K562 (cell line): ENCODE results near the gene BOLA3. TPM values are rescaled to one million over a fixed set of nuclear protein-coding genes. Genes with fewer than 3 reads are reported as not detected.

Experiments
- CCNT2 ChIP-seq: IDR thresholded peaks from 2 replicates; pipeline ENCODE4 v1.6.1; 2011; ENCODE audit warnings: borderline replicate concordance, low read depth, mild to moderate bottlenecking, moderate library complexity, mixed read lengths, low read length; ENCODE audit not compliant: insufficient read length; ENCODE audit errors: extremely low read depth
- CREB5 ChIP-seq: fragments of 250-450 bp; sonication (Bioruptor Pico); IDR thresholded peaks from 2 replicates; pipeline ENCODE4 v1.5.0; 2020; ENCODE audit warnings: mild to moderate bottlenecking
- CTCF ChIP-seq, 3 experiments: IDR thresholded peaks in 2 of 3; conservative IDR thresholded peaks in 1 of 3; 2 replicates each; pipeline ENCODE4 v1.5.1; 2011 to 2012; ENCODE audit warnings: low read length in 3 of 3, mild to moderate bottlenecking in 3 of 3, control low read depth in 2 of 3, improper control_type of control experiment in 1 of 3, inconsistent platforms in 1 of 3, low read depth in 1 of 3, mixed read lengths in 1 of 3, moderate library complexity in 1 of 3; ENCODE audit not compliant: insufficient read depth in 2 of 3
- GTF3C2 ChIP-seq: IDR thresholded peaks from 3 replicates; pipeline ENCODE4 v1.6.1; 2011; ENCODE audit warnings: borderline replicate concordance, mild to moderate bottlenecking, moderate library complexity; ENCODE audit not compliant: insufficient read length; ENCODE audit errors: extremely low read depth
- POLR2G ChIP-seq: fragments of 200-400 bp; formaldehyde crosslinking; IDR thresholded peaks from 2 replicates; pipeline ENCODE4 v1.6.1; 2017; ENCODE audit warnings: low read depth, mild to moderate bottlenecking, antibody characterized with exemption, low read length, moderate library complexity
- RBM34 ChIP-seq: fragments of 200-400 bp; formaldehyde crosslinking; IDR thresholded peaks from 2 replicates; pipeline ENCODE4 v1.6.1; 2018; ENCODE audit warnings: low read length, borderline replicate concordance; ENCODE audit not compliant: insufficient read depth
- SMARCA4 ChIP-seq: fragments of 450-650 bp; IDR thresholded peaks from 2 replicates; pipeline ENCODE4 v1.6.1; 2016
- SNAPC5 ChIP-seq: fragments of 250-450 bp; sonication (Bioruptor Pico); IDR thresholded peaks from 2 replicates; pipeline ENCODE4 v1.8.0; 2021; ENCODE audit warnings: moderate library complexity, mild to moderate bottlenecking, inconsistent platforms
- TAF1 ChIP-seq: IDR thresholded peaks from 2 replicates; pipeline ENCODE4 v1.6.1; 2011; ENCODE audit warnings: mild to moderate bottlenecking, low read length, moderate library complexity; ENCODE audit not compliant: insufficient read depth, control insufficient read depth, severe bottlenecking; ENCODE audit errors: extremely low read depth
- ZEB2 ChIP-seq: fragments of 450-650 bp; IDR thresholded peaks from 2 replicates; pipeline ENCODE4 v1.6.1; 2016
- ZNF140 ChIP-seq: fragments of 250-450 bp; sonication (Bioruptor Pico); IDR thresholded peaks from 2 replicates; pipeline ENCODE4 v1.8.0; 2021; ENCODE audit warnings: moderate library complexity, mild to moderate bottlenecking, inconsistent platforms
- ZNF175 ChIP-seq: fragments of 200-800 bp; sonication (Bioruptor generic); IDR thresholded peaks from 2 replicates; pipeline ENCODE4 v1.6.1; 2016; ENCODE audit warnings: low read depth, mild to moderate bottlenecking, missing genetic modification characterization, missing compliant biosample characterization
- ZNF592 ChIP-seq: fragments of 450-650 bp; IDR thresholded peaks from 2 replicates; pipeline ENCODE4 v1.6.1; 2017; ENCODE audit warnings: antibody characterized with exemption, mild to moderate bottlenecking
- ZSCAN32 ChIP-seq: fragments of 450-650 bp; formaldehyde crosslinking; IDR thresholded peaks from 2 replicates; pipeline ENCODE4 v1.4.0; 2020; ENCODE audit warnings: mild to moderate bottlenecking, moderate library complexity
- polyA plus RNA-seq, 8 experiments: library from polyadenylated mRNA; depleted of rRNA in 4 of 8; stranded (reverse) in 5 of 8; unstranded in 3 of 8; fragments of >200 nt; fragmentation: Nextera tagmentation in 2 of 8; fragmentation: Illumina TruSeq in 1 of 8; extraction: Ambion mirVana in 2 of 8; extraction: Trizol in 1 of 8; gene quantifications; 2 replicates each; pipeline versions ENCODE4 v1.2.1 to v1.2.3, GENCODE V29; 2011 to 2014; ENCODE audit warnings: inconsistent platforms in 1 of 8, missing spikeins in 1 of 8
- total RNA-seq, 7 experiments: library from RNA; depleted of rRNA in 6 of 7; stranded (reverse); fragments of >200 nt in 6 of 7; fragmentation: Illumina TruSeq in 2 of 7; extraction: Trizol in 2 of 7; gene quantifications; 2 replicates each; pipeline versions ENCODE4 v1.2.1 to v1.2.3, GENCODE V29; 2011 to 2021; ENCODE audit warnings: low replicate concordance in 1 of 7

The BOLA3 gene
- total and polyA plus RNA-seq, 9 of the 15 experiments (the other 6 are each of a cell fraction or from before 2014, with no cell fraction given), result 149 to 619 (median 255) TPM

GRCh38 chr2:74186038-74186437, 38.3 kb upstream of the BOLA3 start (continued):
- TF ChIP-seq ZSCAN32 (CRISPR knock-in tag), result no peak
- TF ChIP-seq ZNF140, result no peak
- TF ChIP-seq CTCF (IDR thresholded peaks at IDR 0.05 in 2 of 3, conservative IDR thresholded peaks at IDR 0.05 in 1 of 3; ENCODE audit: insufficient read depth in 2 of 3, low read depth in 1 of 3, low read length in 3 of 3), result no peak
- no peak for TF ChIP-seq CREB5 (CRISPR knock-in tag)
- TF ChIP-seq SNAPC5 (CRISPR knock-in tag), result no peak
- TF ChIP-seq ZNF592, result peak; percentile 73
- 0 out of 2 replicates have a peak, but pooled peaks have one; percentile 60 for TF ChIP-seq ZNF175
- 0 out of 2 replicates have a peak, but pooled peaks have one; percentile 24 for TF ChIP-seq POLR2G
- TF ChIP-seq ZEB2, result no peak
- TF ChIP-seq GTF3C2, result no peak
- peak; percentile 87 for TF ChIP-seq SMARCA4
- TF ChIP-seq RBM34, result no peak
- no peak for TF ChIP-seq CCNT2
- peak; percentile 64 for TF ChIP-seq TAF1
